Astrocyte (in vitro differentiated cells and primary cell): Measurements from ENCODE around the gene S100B. TPM values are rescaled to one million over a fixed set of nuclear protein-coding genes. Genes with fewer than 3 reads are reported as not detected.

Experiments used
- DNase-seq: peaks from one replicate; pipeline ENCODE4 v3.0.0-alpha.2; 2010; ENCODE audit warnings: low read depth
- FAIRE-seq: peaks from 2 replicates; lab custom pipeline; 2011; peaks lifted over from hg19 to GRCh38; lab: Jason Lieb, UNC
- H2AFZ ChIP-seq: 2 replicates; pipeline ENCODE4 v1.6.0; 2012; ENCODE audit warnings: low read depth, low read length, inconsistent platforms
- H3K27ac ChIP-seq: 2 replicates; pipeline ENCODE4 v1.5.1; 2011; ENCODE audit warnings: low read depth, low read length, inconsistent platforms
- H3K27me3 ChIP-seq: 2 replicates; pipeline ENCODE4 v1.6.0; 2011; ENCODE audit warnings: low read length, inconsistent platforms; ENCODE audit not compliant: insufficient read depth
- H3K36me3 ChIP-seq: 2 replicates; pipeline ENCODE4 v1.5.1; 2011; ENCODE audit warnings: low read length, inconsistent platforms; ENCODE audit not compliant: insufficient read depth
- H3K4me1 ChIP-seq: 2 replicates; pipeline ENCODE4 v1.5.1; 2011; ENCODE audit warnings: low read length, inconsistent platforms; ENCODE audit not compliant: insufficient read depth
- H3K4me2 ChIP-seq: 2 replicates; pipeline ENCODE4 v1.6.0; 2012; ENCODE audit warnings: low read length, inconsistent platforms
- H3K4me3 ChIP-seq: 2 replicates; pipeline ENCODE4 v1.5.1; 2011; ENCODE audit warnings: low read depth, mild to moderate bottlenecking, low read length, inconsistent platforms; ENCODE audit not compliant: insufficient read depth
- H3K79me2 ChIP-seq: 2 replicates; pipeline ENCODE4 v1.6.0; 2012; ENCODE audit warnings: mild to moderate bottlenecking, low read length, inconsistent platforms; ENCODE audit not compliant: insufficient read depth
- H3K9ac ChIP-seq: 2 replicates; pipeline ENCODE4 v1.6.0; 2012; ENCODE audit warnings: mild to moderate bottlenecking, low read length, inconsistent platforms
- H3K9me3 ChIP-seq: 2 replicates; pipeline ENCODE4 v1.5.1; 2012; ENCODE audit warnings: low read depth, mild to moderate bottlenecking, low read length, inconsistent platforms; ENCODE audit not compliant: insufficient read depth
- H4K20me1 ChIP-seq: 2 replicates; pipeline ENCODE4 v1.6.0; 2012; ENCODE audit warnings: low read length, inconsistent platforms; ENCODE audit not compliant: insufficient read depth
- H3K27ac Mint-ChIP-seq: one replicate; pipeline ENCODE4 v1.8.0; 2021; ENCODE audit warnings: mild to moderate bottlenecking, mixed read lengths; ENCODE audit not compliant: unreplicated experiment
- H3K27me3 Mint-ChIP-seq: one replicate; pipeline ENCODE4 v1.8.0; 2021; ENCODE audit warnings: low read depth, mixed read lengths; ENCODE audit not compliant: unreplicated experiment
- H3K36me3 Mint-ChIP-seq: one replicate; pipeline ENCODE4 v1.8.0; 2021; ENCODE audit warnings: low read depth, mixed read lengths; ENCODE audit not compliant: unreplicated experiment
- H3K4me1 Mint-ChIP-seq: one replicate; pipeline ENCODE4 v1.8.0; 2021; ENCODE audit warnings: low read depth, mixed read lengths; ENCODE audit not compliant: unreplicated experiment
- H3K4me3 Mint-ChIP-seq: one replicate; pipeline ENCODE4 v1.8.0; 2021; ENCODE audit warnings: mild to moderate bottlenecking, moderate library complexity, mixed read lengths; ENCODE audit not compliant: unreplicated experiment
- H3K9me3 Mint-ChIP-seq: one replicate; pipeline ENCODE4 v1.8.0; 2021; ENCODE audit warnings: mild to moderate bottlenecking, mixed read lengths; ENCODE audit not compliant: unreplicated experiment
- CTCF ChIP-seq: IDR thresholded peaks from 2 replicates; pipeline ENCODE4 v1.5.1; 2011; ENCODE audit warnings: low read depth, mild to moderate bottlenecking, inconsistent platforms, low read length, moderate library complexity; ENCODE audit not compliant: insufficient read depth
- EZH2 ChIP-seq: IDR thresholded peaks from 2 replicates; pipeline ENCODE4 v1.6.1; 2012; ENCODE audit warnings: mild to moderate bottlenecking, low read length, inconsistent platforms; ENCODE audit not compliant: insufficient read depth
- total RNA-seq: library from RNA; stranded (reverse); gene quantifications from 2 replicates; pipeline ENCODE4 v1.2.1, GENCODE V29; 2021

The S100B gene
- total RNA-seq, 1 donor from 2014 or later, result 2.0 TPM

- Histone ChIP-seq H3K27me3 (no peaks in the 10 kb centered on the region), H2AFZ (peak within 1 kb of the TSS; percentile 98), H3K4me2 (peak within 1 kb of the TSS; percentile 97), H3K9ac (peak within 1 kb of the TSS; percentile 97), H3K79me2 (peaks cover 47% of the 10 kb centered on the region), H3K27ac (peak within 1 kb of the TSS; percentile 95), H3K36me3 (peaks cover 3% of the 10 kb centered on the region), H3K4me3 (peak within 1 kb of the TSS; percentile 95), H3K9me3 (no peaks in the 10 kb centered on the region), H4K20me1 (peaks cover 40% of the 10 kb centered on the region), H3K4me1 (peaks cover 25% of the 10 kb centered on the region)
- no peaks in the 10 kb centered on the region for H3K27me3 Mint-ChIP-seq
- H3K9me3 Mint-ChIP-seq, result peaks cover 3% of the 10 kb centered on the region
- H3K27ac Mint-ChIP-seq, result peak within 1 kb of the TSS; percentile 93
- H3K4me3 Mint-ChIP-seq, result peak within 1 kb of the TSS; percentile 89
- DNase-seq (peak; percentile 81), FAIRE-seq (no peak)
- peaks cover 9% of the 10 kb centered on the region for H3K36me3 Mint-ChIP-seq
- no peak for TF ChIP-seq EZH2
- H3K4me1 Mint-ChIP-seq, result peaks cover 25% of the 10 kb centered on the region
Measured at GRCh38 chr21:46635324-46636180, 30.7 kb upstream of the S100B start, which contains the start of gene PRMT2. Gene PRMT2, plus strand, starts transcription at chr21:46635674. Its CDS starts 1,278 bp downstream, at chr21:46636952.

- H3K36me3 Mint-ChIP-seq, result peaks cover 6% of the 10 kb centered on the region
- peaks cover 25% of the 10 kb centered on the region for H3K4me1 Mint-ChIP-seq
- Histone ChIP-seq H3K27ac (peak overlapping the region; percentile 95), H3K9me3 (no peaks in the 10 kb centered on the region), H3K79me2 (peaks cover 43% of the 10 kb centered on the region), H3K4me3 (peak overlapping the region; percentile 95), H2AFZ (peak overlapping the region; percentile 49), H3K4me2 (peak overlapping the region; percentile 97), H3K27me3 (no peaks in the 10 kb centered on the region), H4K20me1 (peaks cover 37% of the 10 kb centered on the region), H3K9ac (peak overlapping the region; percentile 97), H3K36me3 (peaks cover 3% of the 10 kb centered on the region), H3K4me1 (peaks cover 25% of the 10 kb centered on the region)
- H3K27ac Mint-ChIP-seq, result peak overlapping the region; percentile 93
- FAIRE-seq (no peak), DNase-seq (peak; percentile 83)
- H3K27me3 Mint-ChIP-seq, result no peaks in the 10 kb centered on the region
- peaks cover 3% of the 10 kb centered on the region for H3K9me3 Mint-ChIP-seq
- TF ChIP-seq EZH2 (no peak), CTCF (no peak)
- peak overlapping the region; percentile 80 for H3K4me3 Mint-ChIP-seq
Measured at GRCh38 chr21:46634966-46635323, 30.1 kb upstream of the S100B start.

- H3K9me3 Mint-ChIP-seq, result peaks cover 3% of the 10 kb centered on the region
- Histone ChIP-seq H3K27me3 (peaks cover 2% of the 10 kb centered on the region), H3K9me3 (no peaks in the 10 kb centered on the region), H3K4me1 (peaks cover 25% of the 10 kb centered on the region), H4K20me1 (peaks cover 32% of the 10 kb centered on the region), H3K36me3 (peaks cover 3% of the 10 kb centered on the region), H3K9ac (peak overlapping the region; percentile 97), H3K27ac (peak overlapping the region; percentile 95), H3K4me2 (peak overlapping the region; percentile 97), H3K79me2 (peaks cover 38% of the 10 kb centered on the region), H2AFZ (peak overlapping the region; percentile 49), H3K4me3 (peak overlapping the region; percentile 95)
- peak overlapping the region; percentile 80 for H3K4me3 Mint-ChIP-seq
- no peak for DNase-seq
- no peaks in the 10 kb centered on the region for H3K27me3 Mint-ChIP-seq
- H3K36me3 Mint-ChIP-seq, result peaks cover 6% of the 10 kb centered on the region
- H3K27ac Mint-ChIP-seq, result peak overlapping the region; percentile 93
- FAIRE-seq, result no peak
- H3K4me1 Mint-ChIP-seq, result peaks cover 20% of the 10 kb centered on the region
- no peak for TF ChIP-seq CTCF
- no peak for TF ChIP-seq EZH2
Measured at GRCh38 chr21:46634427-46634826, 29.5 kb upstream of the S100B start.
